HepG2 (cell line): ENCODE measurements around the gene NUF2. TPM values are rescaled to one million over a fixed set of nuclear protein-coding genes. Genes with fewer than 3 reads are reported as not detected.

ENCODE experiments used
- ELF3 ChIP-seq: IDR thresholded peaks from 2 replicates; pipeline ENCODE4 v1.6.1; 2016; ENCODE audit warnings: missing genetic modification reagents, missing compliant biosample characterization
- KDM3A ChIP-seq: IDR thresholded peaks from 2 replicates; pipeline ENCODE4 v1.6.1; 2018; ENCODE audit warnings: low read depth, missing compliant biosample characterization
- MIXL1 ChIP-seq: IDR thresholded peaks from 2 replicates; pipeline ENCODE4 v1.6.1; 2016
- SMAD9 ChIP-seq: sonication (generic); formaldehyde crosslinking; IDR thresholded peaks from 2 replicates; pipeline ENCODE4 v1.5.1; 2020; ENCODE audit warnings: mild to moderate bottlenecking, missing genetic modification reagents
- ZBTB7A ChIP-seq: sonication (generic); formaldehyde crosslinking; IDR thresholded peaks from 2 replicates; pipeline ENCODE4 v1.8.0; 2022; ENCODE audit warnings: mild to moderate bottlenecking, missing genetic modification reagents
- ZFP36 ChIP-seq: fragments of 150-350 bp; IDR thresholded peaks from 2 replicates; pipeline ENCODE4 v1.6.1; 2018; ENCODE audit warnings: borderline replicate concordance, low read length, low read depth; ENCODE audit not compliant: partially characterized antibody
- ZNF44 ChIP-seq: sonication (generic); formaldehyde crosslinking; IDR thresholded peaks from 2 replicates; pipeline ENCODE4 v1.5.1; 2020; ENCODE audit warnings: mild to moderate bottlenecking, missing genetic modification reagents
- ZNF577 ChIP-seq: sonication (generic); formaldehyde crosslinking; IDR thresholded peaks from 2 replicates; pipeline ENCODE4 v1.4.0; 2020; ENCODE audit warnings: mild to moderate bottlenecking, low read depth, missing genetic modification reagents, borderline replicate concordance
- ZNF746 ChIP-seq: sonication (generic); formaldehyde crosslinking; IDR thresholded peaks from 2 replicates; pipeline ENCODE4 v1.8.0; 2022; ENCODE audit warnings: mild to moderate bottlenecking, missing genetic modification reagents
- polyA plus RNA-seq, 8 experiments: library from polyadenylated mRNA; depleted of rRNA in 3 of 8; stranded (reverse) in 7 of 8; unstranded in 1 of 8; fragments of >200 nt; fragmentation: Illumina TruSeq in 4 of 8; extraction: Trizol in 4 of 8; gene quantifications; 2 replicates each; pipeline versions ENCODE4 v1.2.1 to v1.2.3, GENCODE V29; 2011 to 2016; ENCODE audit warnings: low read depth in 4 of 8, missing spikeins in 1 of 8, mixed read lengths in 1 of 8; ENCODE audit not compliant: insufficient read depth in 1 of 8
- total RNA-seq, 5 experiments: library from RNA; depleted of rRNA; stranded (reverse); fragments of >200 nt; fragmentation: Illumina TruSeq; extraction: Trizol; gene quantifications; 2 replicates each; pipeline ENCODE4 v1.2.3, GENCODE V29; 2016; ENCODE audit warnings: low read depth in 1 of 5
- TF ChIP-seq, protein P1 (sequence below): sonication (generic); formaldehyde crosslinking; IDR thresholded peaks from 2 replicates; pipeline ENCODE4 v1.5.0; 2020; ENCODE audit warnings: mild to moderate bottlenecking, missing genetic modification reagents
- TF ChIP-seq, protein P2 (sequence below): sonication (generic); formaldehyde crosslinking; IDR thresholded peaks from 2 replicates; pipeline ENCODE4 v1.8.1; 2022; ENCODE audit warnings: low read depth, mild to moderate bottlenecking, missing genetic modification reagents
- TF ChIP-seq, protein P3 (sequence below): IDR thresholded peaks from 2 replicates; pipeline ENCODE4 v1.4.0; 2020; ENCODE audit warnings: mild to moderate bottlenecking, missing genetic modification reagents
- TF ChIP-seq, protein P4 (sequence below): sonication (generic); formaldehyde crosslinking; IDR thresholded peaks from 2 replicates; pipeline ENCODE4 v1.4.0; 2020; ENCODE audit warnings: missing genetic modification reagents, borderline replicate concordance
- TF ChIP-seq, protein P5 (sequence below): sonication (generic); formaldehyde crosslinking; conservative IDR thresholded peaks from 2 replicates; pipeline ENCODE4 v1.8.1; 2023; ENCODE audit warnings: missing genetic modification reagents

Gene NUF2
- total and polyA plus RNA-seq, 2 of the 13 experiments (the other 11 are each of a cell fraction or from before 2014, with no cell fraction given): 26.0 to 39.4 TPM

DNA sequence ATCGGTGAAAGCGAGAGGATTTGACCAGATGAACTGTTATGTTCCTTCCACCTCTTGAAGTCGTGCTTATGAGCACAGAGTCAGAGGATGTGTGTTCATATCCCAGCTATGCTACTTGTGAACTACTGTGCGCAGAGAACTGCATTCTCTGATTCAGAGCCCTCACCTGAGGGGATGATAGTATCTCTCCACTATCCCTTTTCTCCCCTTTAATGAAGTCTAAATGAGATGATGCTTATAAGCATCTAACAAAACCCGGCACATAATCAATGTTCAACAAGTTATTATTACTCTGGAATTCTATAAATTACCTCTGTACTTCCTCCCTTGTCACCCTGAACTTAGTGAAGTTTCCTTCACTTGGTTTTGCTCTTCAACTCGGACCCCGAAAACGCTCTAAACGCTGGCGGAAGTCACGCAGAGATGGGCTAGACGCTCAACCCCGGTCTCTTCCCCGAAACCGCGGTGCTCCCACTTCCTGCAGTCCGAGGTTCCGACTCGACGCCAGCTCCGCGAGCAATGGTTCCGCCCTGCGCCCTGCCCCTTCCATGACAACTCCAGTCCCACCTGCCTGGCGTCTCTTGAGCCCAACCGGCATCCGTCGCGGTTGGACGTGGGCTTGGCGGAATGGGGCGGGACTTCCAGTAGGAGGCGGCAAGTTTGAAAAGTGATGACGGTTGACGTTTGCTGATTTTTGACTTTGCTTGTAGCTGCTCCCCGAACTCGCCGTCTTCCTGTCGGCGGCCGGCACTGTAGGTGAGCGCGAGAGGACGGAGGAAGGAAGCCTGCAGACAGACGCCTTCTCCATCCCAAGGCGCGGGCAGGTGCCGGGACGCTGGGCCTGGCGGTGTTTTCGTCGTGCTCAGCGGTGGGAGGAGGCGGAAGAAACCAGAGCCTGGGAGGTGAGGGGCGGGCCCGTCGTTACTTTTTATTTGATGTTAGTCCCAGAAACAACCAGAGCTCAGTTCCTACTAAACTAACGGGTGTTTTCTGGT, at the start of gene NUF2 (continued):
- TF ChIP-seq, protein P1, sequence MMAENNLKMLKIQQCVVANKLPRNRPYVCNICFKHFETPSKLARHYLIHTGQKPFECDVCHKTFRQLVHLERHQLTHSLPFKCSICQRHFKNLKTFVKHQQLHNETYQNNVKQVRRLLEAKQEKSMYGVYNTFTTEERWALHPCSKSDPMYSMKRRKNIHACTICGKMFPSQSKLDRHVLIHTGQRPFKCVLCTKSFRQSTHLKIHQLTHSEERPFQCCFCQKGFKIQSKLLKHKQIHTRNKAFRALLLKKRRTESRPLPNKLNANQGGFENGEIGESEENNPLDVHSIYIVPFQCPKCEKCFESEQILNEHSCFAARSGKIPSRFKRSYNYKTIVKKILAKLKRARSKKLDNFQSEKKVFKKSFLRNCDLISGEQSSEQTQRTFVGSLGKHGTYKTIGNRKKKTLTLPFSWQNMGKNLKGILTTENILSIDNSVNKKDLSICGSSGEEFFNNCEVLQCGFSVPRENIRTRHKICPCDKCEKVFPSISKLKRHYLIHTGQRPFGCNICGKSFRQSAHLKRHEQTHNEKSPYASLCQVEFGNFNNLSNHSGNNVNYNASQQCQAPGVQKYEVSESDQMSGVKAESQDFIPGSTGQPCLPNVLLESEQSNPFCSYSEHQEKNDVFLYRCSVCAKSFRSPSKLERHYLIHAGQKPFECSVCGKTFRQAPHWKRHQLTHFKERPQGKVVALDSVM (CRISPR knock-in tag): peak; percentile 57; the same call in 1 of the 2 replicates
- TF ChIP-seq, protein P2, sequence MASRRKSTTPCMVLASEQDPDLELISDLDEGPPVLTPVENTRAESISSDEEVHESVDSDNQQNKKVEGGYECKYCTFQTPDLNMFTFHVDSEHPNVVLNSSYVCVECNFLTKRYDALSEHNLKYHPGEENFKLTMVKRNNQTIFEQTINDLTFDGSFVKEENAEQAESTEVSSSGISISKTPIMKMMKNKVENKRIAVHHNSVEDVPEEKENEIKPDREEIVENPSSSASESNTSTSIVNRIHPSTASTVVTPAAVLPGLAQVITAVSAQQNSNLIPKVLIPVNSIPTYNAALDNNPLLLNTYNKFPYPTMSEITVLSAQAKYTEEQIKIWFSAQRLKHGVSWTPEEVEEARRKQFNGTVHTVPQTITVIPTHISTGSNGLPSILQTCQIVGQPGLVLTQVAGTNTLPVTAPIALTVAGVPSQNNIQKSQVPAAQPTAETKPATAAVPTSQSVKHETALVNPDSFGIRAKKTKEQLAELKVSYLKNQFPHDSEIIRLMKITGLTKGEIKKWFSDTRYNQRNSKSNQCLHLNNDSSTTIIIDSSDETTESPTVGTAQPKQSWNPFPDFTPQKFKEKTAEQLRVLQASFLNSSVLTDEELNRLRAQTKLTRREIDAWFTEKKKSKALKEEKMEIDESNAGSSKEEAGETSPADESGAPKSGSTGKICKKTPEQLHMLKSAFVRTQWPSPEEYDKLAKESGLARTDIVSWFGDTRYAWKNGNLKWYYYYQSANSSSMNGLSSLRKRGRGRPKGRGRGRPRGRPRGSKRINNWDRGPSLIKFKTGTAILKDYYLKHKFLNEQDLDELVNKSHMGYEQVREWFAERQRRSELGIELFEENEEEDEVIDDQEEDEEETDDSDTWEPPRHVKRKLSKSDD (CRISPR knock-in tag): peak; percentile 96
- TF ChIP-seq, protein P3, sequence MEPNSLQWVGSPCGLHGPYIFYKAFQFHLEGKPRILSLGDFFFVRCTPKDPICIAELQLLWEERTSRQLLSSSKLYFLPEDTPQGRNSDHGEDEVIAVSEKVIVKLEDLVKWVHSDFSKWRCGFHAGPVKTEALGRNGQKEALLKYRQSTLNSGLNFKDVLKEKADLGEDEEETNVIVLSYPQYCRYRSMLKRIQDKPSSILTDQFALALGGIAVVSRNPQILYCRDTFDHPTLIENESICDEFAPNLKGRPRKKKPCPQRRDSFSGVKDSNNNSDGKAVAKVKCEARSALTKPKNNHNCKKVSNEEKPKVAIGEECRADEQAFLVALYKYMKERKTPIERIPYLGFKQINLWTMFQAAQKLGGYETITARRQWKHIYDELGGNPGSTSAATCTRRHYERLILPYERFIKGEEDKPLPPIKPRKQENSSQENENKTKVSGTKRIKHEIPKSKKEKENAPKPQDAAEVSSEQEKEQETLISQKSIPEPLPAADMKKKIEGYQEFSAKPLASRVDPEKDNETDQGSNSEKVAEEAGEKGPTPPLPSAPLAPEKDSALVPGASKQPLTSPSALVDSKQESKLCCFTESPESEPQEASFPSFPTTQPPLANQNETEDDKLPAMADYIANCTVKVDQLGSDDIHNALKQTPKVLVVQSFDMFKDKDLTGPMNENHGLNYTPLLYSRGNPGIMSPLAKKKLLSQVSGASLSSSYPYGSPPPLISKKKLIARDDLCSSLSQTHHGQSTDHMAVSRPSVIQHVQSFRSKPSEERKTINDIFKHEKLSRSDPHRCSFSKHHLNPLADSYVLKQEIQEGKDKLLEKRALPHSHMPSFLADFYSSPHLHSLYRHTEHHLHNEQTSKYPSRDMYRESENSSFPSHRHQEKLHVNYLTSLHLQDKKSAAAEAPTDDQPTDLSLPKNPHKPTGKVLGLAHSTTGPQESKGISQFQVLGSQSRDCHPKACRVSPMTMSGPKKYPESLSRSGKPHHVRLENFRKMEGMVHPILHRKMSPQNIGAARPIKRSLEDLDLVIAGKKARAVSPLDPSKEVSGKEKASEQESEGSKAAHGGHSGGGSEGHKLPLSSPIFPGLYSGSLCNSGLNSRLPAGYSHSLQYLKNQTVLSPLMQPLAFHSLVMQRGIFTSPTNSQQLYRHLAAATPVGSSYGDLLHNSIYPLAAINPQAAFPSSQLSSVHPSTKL (CRISPR knock-in tag): peak; percentile 90
- TF ChIP-seq ELF3 (CRISPR knock-in tag) (peak; percentile 95), SMAD9 (CRISPR knock-in tag) (no peak), ZFP36 (peak; percentile 47), ZBTB7A (CRISPR knock-in tag) (peak; percentile 63; the same call in 1 of the 2 replicates), ZNF577 (no peak), ZNF44 (0 out of 2 replicates have a peak, but pooled peaks have one; percentile 60), ZNF746 (CRISPR knock-in tag) (peak; percentile 65; the same call in 1 of the 2 replicates), KDM3A (peak; percentile 100), MIXL1 (peak; percentile 97)
- TF ChIP-seq, protein P4, sequence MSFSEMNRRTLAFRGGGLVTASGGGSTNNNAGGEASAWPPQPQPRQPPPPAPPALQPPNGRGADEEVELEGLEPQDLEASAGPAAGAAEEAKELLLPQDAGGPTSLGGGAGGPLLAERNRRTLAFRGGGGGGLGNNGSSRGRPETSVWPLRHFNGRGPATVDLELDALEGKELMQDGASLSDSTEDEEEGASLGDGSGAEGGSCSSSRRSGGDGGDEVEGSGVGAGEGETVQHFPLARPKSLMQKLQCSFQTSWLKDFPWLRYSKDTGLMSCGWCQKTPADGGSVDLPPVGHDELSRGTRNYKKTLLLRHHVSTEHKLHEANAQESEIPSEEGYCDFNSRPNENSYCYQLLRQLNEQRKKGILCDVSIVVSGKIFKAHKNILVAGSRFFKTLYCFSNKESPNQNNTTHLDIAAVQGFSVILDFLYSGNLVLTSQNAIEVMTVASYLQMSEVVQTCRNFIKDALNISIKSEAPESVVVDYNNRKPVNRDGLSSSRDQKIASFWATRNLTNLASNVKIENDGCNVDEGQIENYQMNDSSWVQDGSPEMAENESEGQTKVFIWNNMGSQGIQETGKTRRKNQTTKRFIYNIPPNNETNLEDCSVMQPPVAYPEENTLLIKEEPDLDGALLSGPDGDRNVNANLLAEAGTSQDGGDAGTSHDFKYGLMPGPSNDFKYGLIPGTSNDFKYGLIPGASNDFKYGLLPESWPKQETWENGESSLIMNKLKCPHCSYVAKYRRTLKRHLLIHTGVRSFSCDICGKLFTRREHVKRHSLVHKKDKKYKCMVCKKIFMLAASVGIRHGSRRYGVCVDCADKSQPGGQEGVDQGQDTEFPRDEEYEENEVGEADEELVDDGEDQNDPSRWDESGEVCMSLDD: peak; percentile 78; the same call in 1 of the 2 replicates
- TF ChIP-seq, protein P5, sequence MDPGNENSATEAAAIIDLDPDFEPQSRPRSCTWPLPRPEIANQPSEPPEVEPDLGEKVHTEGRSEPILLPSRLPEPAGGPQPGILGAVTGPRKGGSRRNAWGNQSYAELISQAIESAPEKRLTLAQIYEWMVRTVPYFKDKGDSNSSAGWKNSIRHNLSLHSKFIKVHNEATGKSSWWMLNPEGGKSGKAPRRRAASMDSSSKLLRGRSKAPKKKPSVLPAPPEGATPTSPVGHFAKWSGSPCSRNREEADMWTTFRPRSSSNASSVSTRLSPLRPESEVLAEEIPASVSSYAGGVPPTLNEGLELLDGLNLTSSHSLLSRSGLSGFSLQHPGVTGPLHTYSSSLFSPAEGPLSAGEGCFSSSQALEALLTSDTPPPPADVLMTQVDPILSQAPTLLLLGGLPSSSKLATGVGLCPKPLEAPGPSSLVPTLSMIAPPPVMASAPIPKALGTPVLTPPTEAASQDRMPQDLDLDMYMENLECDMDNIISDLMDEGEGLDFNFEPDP (CRISPR knock-in tag): no peak
